GM18867 (cell line): Measurements from ENCODE around the gene VPS26C.
A peak's percentile ranks its signal among the peaks of the same experiment; 100 is the strongest.

Source experiments
- ATAC-seq: cut with Tn5 transposase; IDR thresholded peaks from one replicate; pipeline ENCODE4 v1.9.1; 2021; ENCODE audit warnings: mild to moderate bottlenecking, moderate library complexity; ENCODE audit not compliant: unreplicated experiment

VPS26C gene

DNA sequence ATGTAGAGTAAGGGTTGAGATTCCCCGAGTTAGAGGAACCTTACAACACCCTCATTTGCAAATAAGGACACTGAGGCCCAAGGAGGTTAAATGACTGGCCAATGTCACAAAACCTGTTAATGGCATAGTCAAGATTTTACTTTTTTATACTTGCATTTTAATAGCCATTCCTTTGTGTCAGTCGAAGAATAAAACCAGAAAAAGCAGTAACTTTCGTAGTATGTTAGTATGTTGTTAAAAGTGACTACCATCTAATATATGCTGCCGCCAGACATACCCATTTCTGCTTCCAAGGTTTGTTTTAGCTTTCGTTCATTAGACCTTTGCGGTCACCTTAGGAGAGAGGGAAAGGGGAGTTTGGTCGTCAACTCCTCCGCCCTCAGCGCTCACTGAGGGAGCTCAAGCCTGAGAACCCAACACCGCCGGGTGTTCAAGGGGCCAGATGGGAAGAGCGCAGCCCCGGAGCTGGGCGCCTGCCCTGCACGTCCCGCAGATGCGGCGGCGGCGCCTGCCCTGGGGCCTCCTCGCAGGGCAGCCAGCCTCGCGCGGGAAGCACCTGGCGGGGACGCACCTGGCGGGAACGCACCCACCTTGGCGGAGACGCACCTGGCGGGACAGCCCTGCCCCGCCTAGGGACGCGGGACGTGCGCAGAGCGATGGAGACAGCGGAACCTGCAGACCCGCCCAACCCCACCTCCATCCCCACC lies 466 bp downstream of the VPS26C start:
- peak; percentile 14 for ATAC-seq

DNA sequence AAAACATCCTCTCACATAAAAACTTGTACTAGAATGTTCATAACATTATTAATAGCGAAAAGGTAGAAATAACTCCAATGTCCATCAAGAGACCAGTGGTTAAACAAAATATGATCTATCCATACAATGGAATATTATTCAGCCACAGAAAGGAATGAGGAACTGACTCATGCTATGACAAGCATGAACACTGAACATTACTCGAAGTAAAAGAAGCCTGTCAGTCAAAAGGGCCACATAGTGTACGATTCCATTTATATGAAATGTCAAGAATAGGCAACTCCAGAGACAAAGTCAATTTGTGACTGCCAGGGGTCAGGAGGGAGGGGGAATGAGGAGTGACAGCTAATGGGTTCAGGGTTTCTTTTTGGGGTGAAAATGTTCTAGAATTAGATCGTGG lies 2.3 kb downstream of the VPS26C start:
- no peak for ATAC-seq

DNA sequence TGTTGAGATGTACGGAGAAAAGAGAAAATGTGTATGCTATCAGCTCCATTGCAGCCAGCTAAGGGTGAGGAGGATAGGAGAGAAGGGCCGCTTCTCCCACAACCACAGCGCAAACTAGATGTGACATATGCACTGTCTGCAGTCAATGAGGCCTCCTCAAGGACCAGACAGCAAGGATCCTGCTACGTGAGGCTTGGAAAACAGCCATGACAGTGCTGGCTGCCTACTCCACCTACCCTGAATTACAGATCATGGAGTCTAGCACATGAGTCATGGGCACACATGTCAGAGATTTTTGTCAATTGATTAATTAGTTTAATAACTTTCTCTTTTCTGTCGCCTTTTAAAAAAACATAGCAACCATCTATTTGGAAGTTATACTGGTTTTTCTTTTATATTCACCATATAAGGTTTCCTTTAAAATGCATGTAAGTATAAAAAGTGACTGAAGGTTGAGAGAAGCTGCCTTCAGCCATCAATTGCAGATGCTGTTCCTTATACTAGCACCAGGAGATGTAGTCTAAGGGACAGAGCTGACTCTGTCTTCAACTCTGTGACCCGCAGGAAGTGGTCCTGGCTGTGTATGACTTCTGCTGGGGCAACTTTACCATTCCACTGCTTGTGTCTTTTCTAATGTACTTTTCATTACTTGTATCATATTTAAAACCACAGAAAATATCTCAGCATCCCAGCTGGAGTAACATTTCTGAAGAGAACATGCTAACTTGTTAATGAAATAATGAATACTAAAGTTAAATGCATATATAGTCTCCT lies 3.1 kb downstream of the VPS26C start:
- ATAC-seq = no peak

DNA sequence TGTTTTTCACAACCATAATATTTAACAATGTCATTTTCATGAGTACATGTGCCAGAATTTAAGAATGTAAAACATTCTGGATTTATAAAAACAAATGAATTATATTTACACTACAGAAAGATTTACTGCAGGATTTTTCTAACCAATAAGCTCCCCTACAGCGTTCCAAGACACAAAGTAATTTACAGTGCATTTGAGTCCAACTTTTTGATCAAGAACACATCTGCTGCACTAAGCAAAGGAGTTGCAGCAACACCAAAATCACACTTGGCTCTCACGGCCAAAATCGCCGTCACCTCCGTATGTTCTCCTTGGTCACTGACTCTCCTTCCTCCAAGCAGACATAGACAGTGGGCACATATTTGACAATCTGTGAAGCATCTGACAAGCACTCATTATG lies 7.7 kb downstream of the VPS26C start:
- ATAC-seq = no peak

DNA sequence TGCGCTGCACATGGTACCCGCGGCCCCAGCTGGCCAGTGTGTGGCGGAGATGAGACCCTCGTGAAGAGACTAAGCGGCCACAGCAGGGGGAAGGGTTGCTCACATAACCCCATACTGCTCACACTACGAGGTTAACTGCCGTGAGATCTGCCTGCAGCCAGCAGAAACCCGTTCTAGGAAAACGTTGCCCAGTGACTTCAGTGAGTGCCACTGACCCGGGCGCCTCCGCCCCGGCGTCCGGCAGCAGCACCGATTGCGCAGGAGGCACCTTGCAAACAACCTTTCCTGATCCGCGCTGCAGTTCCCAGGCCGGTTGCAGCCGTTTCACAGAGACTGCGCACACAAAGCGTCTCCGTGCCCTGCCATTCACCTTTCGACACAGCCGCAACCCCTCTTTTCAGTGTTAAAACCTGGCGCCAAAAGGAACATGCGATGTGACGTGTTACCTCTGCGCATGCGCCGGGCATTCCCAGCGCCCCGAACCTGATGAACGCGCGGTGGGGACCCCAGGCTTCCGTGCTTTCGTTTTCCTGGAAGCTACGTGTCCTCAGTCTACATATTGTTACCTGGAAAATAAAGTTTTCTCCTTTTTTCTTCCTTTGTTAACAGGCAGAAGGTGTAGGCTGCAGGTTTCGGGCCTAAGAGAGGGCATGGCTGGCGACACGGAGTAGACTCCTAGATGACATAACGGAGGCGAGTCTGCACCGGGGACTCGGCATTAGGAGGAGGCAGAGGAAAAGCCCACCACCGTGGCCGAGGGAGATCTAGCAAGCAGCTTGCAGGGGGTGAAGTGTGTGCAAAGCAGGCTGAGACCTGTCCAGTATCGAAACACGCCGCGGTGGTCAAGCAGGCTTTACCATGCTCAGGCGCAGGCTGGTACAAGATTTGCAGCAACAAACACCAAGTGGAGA lies 8.9 kb downstream of the VPS26C start:
- peak; percentile 73 for ATAC-seq

DNA sequence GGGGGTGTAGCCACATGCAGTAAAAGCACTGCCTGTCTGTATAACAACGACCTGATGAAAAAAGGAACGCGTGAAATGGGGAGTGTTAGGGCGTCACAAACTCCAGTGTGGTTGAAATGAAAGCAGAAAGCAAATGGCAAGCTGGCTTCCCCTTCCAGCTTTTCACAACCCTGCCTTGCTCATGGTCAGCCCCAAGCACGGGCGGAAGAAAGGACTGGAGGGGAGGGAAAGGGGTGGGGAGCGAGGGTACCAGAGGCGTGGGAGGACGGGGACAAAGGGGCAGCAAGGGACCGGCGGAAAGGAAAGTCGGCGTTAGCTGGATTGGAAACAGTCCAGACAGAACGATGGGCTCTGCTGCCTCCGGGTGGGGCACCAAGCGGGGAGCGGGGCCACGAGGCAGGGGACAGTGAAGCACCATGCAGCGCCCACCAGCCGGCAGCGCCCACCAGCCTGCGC lies 9.6 kb downstream of the VPS26C start:
- peak; percentile 39 for ATAC-seq

DNA sequence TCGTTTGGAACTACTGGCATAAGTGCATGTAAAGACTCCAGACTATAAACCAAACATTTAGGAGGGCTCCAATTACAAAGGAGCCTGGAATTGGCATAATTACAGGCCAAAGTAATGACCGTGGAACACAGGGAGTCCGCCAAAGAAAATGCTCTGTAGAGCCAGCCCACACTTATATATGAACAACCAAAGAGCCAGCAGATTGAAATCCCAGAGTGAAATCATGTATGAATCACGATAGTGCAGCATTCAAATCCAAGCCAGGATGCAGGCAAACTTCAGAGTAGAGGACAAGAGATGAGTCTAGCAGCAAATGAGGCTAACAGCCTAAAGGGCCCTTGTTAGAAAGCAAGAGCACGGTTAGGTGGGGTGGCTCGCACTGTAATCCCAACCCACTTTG lies 13.1 kb downstream of the VPS26C start:
- ATAC-seq = no peak

DNA sequence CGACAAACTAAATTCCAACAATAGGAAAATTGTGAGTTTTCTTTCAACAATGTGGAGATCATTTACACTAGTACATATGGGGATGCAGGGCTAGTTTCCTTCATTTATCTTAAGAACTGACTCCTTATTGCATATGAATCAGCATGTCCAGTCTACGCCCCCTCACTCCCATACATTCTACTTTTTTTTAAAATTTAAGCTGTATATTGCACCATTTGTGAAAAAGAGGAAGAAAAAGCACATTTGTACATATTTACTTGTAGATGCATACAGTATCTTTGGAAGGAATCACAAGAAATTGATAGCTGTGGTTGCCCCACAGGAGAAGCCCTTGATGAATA lies 15.9 kb downstream of the VPS26C start:
- ATAC-seq = no peak

DNA sequence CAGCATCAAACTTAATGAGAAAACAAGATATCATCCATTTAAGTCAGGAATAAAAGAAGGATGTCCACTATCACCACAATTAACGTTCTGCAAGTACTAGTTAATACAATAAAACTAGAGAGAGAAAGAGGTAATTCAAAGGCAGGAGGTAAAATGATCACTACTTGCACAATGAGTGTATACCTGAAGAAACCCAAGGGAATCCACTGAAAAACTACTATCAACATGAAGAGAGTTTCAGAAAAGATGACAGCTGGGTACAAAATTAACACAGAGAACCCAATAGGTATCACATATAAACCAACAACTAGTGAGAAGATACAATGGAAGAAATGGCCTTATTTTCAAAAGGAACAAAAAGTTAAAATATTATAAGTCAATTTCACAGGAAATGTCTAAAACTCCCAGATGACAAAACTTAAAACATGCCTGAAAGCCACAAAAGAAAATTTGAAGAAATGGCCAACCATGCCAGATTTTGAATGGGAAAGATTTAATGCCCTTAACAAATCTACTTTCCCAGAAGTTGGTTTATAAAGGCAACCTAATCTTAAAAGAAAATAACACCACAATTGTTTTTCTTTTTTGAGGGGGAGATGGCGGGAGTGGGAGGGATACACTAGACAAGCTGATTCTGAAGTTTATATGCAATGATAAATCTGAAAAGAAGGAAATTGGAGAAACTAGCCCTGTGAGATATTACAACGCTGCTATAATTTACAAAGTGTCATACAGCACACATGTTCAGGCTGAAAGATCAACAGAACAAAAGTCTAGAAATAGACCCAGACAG lies 17.8 kb downstream of the VPS26C start:
- ATAC-seq = no peak

DNA sequence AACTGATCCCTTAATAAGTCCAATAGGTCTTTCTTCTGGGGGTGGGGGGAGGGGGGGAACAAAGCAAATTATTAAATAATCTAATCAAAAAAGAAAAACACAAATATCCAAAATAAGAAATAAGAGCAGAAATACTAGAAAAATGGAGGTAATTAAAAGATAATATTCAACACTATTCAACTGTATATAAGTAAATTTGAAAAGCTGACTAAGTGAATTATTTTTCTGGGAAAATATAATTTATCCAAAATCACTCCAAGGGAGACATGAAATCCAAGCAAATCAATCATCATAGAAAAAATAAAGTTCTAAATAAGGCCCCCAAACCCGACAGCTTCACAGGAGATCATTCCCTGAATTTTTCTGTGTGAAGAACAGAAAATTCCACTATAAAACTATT lies 18.8 kb downstream of the VPS26C start:
- ATAC-seq = no peak

DNA sequence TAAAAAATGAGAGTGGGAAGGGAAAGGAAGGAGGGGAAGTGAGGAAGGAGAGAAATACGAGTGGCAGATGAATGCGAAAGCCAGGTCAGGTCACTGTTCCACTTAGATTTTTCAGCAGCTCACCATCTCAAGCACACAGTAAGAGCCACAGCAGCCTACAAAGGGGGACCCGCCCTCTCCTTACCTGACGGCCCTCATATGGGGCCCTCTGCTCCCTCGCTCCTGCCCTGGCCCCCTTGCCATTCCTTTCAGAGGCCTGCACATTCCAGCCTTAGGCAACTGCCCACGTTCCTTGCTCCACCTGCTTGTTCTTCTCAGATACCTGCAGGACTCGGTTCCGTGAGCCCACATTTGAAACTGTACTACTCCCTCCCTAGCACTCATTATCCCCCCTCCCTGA lies 22.0 kb downstream of the VPS26C start:
- no peak for ATAC-seq

DNA sequence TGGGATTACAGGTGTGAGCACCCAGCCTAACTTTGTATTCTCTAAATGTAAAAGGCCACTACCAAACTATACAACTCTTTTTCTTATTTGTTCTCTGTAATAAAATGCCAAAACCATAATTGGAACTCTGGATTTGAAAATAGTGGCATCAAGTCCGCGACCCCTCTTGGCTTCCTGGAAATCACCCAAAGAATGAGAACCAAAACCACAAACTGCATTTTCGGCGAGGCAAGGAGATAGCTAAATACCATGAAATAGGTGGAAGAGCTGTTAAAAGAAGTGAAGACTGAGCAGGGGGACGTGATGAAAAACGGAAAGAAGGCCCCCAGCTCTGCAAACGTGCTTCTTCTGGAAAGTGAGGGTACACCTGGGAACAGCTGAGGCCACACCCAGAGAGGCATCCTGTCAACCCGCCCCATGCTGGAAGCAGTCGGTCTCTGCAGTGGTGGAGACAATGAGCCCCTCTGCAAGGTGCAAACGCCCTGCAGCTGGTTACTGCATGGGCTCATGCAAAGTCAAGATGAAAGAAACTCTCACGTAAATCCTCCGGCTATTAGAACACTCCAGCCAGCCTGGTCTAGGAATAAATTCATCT lies 22.5 kb downstream of the VPS26C start:
- no peak for ATAC-seq

DNA sequence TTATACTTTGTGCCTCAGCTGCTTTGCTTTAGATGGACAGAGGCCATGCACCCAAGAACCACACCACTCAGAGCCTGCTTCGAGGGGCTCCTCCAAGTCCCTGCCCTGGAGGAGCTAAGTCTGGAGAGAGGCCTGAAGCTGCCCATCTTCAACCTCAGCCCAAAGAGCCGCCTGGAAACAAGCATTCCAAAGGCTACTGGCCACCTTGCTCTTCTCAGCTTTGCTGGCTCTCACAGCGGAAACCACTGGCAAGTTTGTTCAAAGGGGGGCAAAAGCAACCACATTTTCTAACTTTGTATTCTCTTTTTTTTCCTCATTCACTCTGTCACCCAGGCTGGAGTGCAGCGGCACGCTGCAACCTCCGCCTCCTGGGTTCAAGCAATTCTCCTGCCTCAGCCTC lies 23.2 kb downstream of the VPS26C start:
- ATAC-seq = no peak

DNA sequence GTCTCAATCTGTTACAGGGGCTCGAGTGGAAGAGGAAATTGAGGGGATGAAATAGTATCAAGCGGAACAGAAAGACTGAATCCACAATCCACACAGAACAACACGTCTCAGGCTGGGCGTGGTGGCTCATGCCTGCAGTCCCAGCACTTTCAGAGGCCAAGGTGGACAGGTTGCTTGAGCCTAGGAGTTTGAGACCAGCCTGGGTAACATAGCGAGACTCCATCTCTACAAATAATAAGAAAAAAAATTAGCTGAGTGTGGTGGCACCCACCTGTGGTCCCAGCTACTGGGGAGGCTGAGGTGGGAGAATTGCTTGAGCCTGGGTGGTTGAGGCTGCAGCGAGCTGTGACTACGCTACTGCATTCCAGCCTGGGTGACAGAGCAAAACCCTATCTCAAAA lies 25.7 kb downstream of the VPS26C start:
- ATAC-seq = no peak

DNA sequence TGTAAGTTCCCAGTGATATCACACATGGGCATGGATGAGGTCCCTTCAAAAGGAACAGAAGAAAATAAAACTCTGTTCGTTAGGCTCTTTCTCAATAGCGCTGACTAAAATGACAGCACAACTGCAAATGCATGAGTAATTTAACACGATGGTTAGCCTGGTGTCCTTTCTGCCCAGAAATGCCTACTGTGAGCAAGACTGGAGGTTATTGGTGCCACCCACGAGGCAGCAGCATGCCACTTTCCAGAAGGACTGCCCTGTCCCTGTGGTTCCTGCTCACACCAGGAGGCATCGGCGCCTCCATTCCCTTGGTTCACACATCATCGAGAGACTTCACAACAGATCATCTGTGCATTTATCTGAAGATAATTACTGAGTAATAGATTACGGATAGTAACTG lies 26.2 kb downstream of the VPS26C start:
- ATAC-seq = no peak

DNA sequence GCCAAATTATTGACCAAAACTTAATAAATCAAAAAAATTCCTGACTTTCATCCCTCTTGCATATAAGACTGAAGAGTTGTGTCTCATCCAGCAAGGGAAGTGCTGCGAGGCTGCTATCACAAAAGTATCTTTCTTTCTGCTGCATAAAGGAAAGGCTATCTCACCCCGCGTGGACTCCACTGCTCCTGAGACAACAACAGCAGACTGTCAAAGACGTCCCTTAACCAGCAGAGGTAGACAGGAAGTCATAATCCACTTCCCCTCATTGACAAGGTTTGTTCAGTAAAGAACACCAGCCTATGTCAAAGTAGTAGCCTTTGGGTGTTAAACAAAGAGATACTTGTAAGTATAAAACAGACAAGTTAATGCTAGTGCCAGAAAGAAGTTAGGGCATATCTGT lies 29.4 kb downstream of the VPS26C start:
- ATAC-seq = no peak

DNA sequence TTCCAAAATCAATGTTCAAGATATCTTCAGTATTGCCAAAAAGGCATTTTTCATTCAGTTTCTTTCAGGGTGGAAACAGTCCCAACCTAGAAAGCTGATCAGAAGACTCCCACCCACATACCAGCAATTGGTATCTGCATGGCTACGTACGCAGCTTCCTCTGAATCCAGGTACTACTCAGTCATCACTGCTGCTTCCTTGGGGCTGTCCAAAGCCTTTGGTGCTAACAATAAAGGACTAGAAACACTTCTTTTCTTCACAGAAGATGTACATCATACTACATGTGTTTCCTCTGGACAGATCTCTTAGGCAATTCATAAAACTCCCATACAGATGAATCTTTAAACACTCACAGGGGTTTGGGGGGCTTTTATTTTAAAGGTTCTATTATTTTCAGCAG lies 29.8 kb downstream of the VPS26C start:
- ATAC-seq = no peak

DNA sequence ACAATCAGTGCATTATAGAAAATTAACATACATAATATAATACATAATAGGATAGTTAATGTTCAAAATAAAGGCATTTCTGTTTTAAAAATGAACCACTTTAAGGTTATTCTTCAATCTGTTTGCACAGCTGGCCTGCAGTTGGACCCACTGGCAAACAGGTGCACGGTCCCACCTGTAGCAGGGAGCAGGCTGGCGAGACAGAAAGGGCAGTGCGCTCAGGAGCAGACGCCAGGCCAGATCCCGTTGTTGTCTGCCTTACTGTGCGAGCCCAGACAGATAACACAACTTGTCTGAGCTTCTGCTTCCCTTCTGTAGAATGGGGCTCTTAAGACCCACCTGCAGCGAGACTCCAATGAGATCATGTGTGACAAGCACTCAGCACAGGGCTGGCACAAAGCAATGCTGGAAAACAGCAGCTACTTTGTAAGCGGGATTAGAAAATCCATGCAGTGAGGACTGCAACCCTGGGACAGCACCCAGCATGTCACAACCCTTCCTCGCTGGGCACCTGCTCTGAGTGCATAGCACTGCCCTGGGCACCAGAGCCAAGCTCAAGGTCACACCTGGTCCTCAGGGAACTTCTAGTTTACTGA lies 33.5 kb downstream of the VPS26C start:
- ATAC-seq = no peak

DNA sequence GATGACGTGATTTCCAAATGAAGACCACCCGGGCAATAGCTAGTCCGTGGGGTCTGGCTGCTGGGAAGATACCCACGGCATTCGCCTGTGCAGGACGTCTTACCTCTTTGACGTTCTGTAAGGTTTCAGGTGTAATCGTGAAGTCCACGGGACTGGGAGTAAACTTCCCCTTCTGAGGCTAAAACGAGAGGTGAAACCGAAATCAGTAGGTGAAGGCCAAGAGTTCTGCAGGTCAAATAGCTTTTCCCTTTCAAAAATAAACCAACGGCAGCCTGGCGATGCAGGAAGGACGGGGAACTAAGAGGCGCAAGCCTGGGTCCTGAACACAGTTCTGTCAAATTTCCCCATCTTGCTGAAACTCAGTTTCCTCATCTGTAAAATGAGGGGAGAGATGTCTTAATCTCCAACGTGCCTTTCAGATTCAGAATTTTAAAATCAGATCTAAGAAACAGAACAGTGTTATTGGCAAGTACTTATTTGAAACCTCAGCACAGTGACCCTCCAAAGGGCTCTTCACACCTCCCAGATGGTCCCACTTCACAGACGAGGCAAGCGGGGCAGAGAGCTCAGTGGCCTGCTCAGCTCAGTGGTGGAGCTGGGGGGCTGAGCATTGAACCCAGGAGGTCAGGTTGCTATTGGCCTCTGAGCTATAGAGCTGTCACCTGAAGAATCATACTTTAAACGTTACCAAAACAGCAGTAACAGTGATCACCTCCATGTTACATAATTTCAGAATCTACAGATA lies 34.7 kb downstream of the VPS26C start:
- ATAC-seq = no peak
